B cell (primary cell): ENCODE measurements around the gene ABR. TPM values are rescaled to one million over a fixed set of nuclear protein-coding genes. Genes with fewer than 3 reads are reported as not detected.

Experiments used
- ATAC-seq: fragments of 200-7000 bp; cut with Tn5 transposase; one replicate; pipeline ENCODE4 v1.10.0; 2021; ENCODE audit warnings: low read depth, mild to moderate bottlenecking, moderate number of reproducible peaks, moderate library complexity
- CTCF ChIA-PET: fragments of 350-600 bp; sonication (Branson Sonifier 250); formaldehyde crosslinking; loops from one replicate; lab custom pipeline; 2021; ENCODE audit warnings: antibody characterized with exemption, inconsistent platforms; lab: Charles Lee
- POLR2A ChIA-PET: fragments of 350-600 bp; sonication (Branson Sonifier 250); formaldehyde crosslinking; loops from one replicate; lab custom pipeline; 2021; ENCODE audit warnings: antibody characterized with exemption; lab: Charles Lee
- DNase-seq: peaks from one replicate; pipeline ENCODE4 v3.0.0; 2013
- H2AFZ ChIP-seq: 2 replicates; pipeline ENCODE4 v1.6.1; 2012; ENCODE audit warnings: mild to moderate bottlenecking, low read depth, low read length; ENCODE audit not compliant: insufficient read depth, poor library complexity, severe bottlenecking
- H3K27ac ChIP-seq, 2 donors: 1 replicate in 1 of 2; 2 replicates in 1 of 2; pipeline ENCODE4 v1.5.1; 2012 to 2013; ENCODE audit warnings: low read length in 2 of 2, mild to moderate bottlenecking in 2 of 2, moderate library complexity in 1 of 2
- H3K27me3 ChIP-seq, 4 experiments: fragments of 200-600 bp in 1 of 4; sonication (generic) in 1 of 4; replicated peaks in 1 of 4; 1 replicate in 2 of 4; 2 replicates in 2 of 4; pipeline versions ENCODE4 v1.6.1 to v1.7.0; 2013 to 2016; ENCODE audit warnings: low read length in 3 of 4, mild to moderate bottlenecking in 2 of 4, mixed read lengths in 1 of 4, moderate library complexity in 1 of 4; ENCODE audit not compliant: insufficient read depth in 4 of 4, control insufficient read depth in 3 of 4; ENCODE audit errors: control extremely low read depth in 1 of 4
- H3K36me3 ChIP-seq, 2 experiments: replicated peaks in 1 of 2; 1 replicate in 1 of 2; 2 replicates in 1 of 2; pipeline versions ENCODE4 v1.6.1 to v1.7.1; 2013; ENCODE audit warnings: low read length in 1 of 2; ENCODE audit not compliant: insufficient read depth in 2 of 2, control insufficient read depth in 1 of 2; ENCODE audit errors: control extremely low read depth in 1 of 2, extremely low read depth in 1 of 2
- H3K4me1 ChIP-seq, 2 donors: fragments of 200-600 bp in 1 of 2; sonication (generic) in 1 of 2; 1 replicate in 1 of 2; 2 replicates in 1 of 2; pipeline versions ENCODE4 v1.5.1 to v1.6.1; 2013 to 2017; ENCODE audit warnings: low read length in 2 of 2; ENCODE audit not compliant: control insufficient read depth in 2 of 2, insufficient read depth in 2 of 2
- H3K4me2 ChIP-seq: replicated peaks from 2 replicates; pipeline ENCODE3; 2012; ENCODE audit warnings: mild to moderate bottlenecking, low read depth, low read length; ENCODE audit not compliant: poor library complexity, severe bottlenecking
- H3K4me3 ChIP-seq, 5 experiments: fragments of 200-600 bp in 1 of 5; sonication (generic) in 1 of 5; 1 replicate in 3 of 5; 2 replicates in 2 of 5; pipeline versions ENCODE4 v1.5.1 to v1.7.0; 2011 to 2016; ENCODE audit warnings: low read length in 4 of 5, mild to moderate bottlenecking in 4 of 5, low read depth in 2 of 5, control low read depth in 1 of 5, moderate library complexity in 1 of 5; ENCODE audit not compliant: insufficient read depth in 1 of 5; ENCODE audit errors: control extremely low read depth in 1 of 5, extremely low read depth in 1 of 5
- H3K79me2 ChIP-seq: fragments of 200-600 bp; sonication (generic); one replicate; pipeline ENCODE4 v1.6.0; 2016; ENCODE audit warnings: low read length; ENCODE audit not compliant: control insufficient read depth, insufficient read depth
- H3K9ac ChIP-seq: fragments of 200-600 bp; sonication (generic); 2 replicates; pipeline ENCODE4 v1.6.1; 2017; ENCODE audit warnings: mild to moderate bottlenecking, low read length, moderate library complexity
- H3K9me3 ChIP-seq, 3 donors: one replicate each; pipeline versions ENCODE4 v1.6.1 to v1.7.1; 2013; ENCODE audit warnings: low read length in 2 of 3; ENCODE audit not compliant: control insufficient read depth in 2 of 3, insufficient read depth in 1 of 3; ENCODE audit errors: control extremely low read depth in 1 of 3
- H4K20me1 ChIP-seq: 2 replicates; pipeline ENCODE4 v1.6.0; 2012; ENCODE audit warnings: mild to moderate bottlenecking, low read length; ENCODE audit not compliant: insufficient read depth, control insufficient read depth, poor library complexity, severe bottlenecking
- H3K27ac Mint-ChIP-seq: one replicate; pipeline ENCODE4 v1.8.0; 2021; ENCODE audit warnings: mixed read lengths
- H3K27me3 Mint-ChIP-seq: one replicate; pipeline ENCODE4 v1.8.0; 2021; ENCODE audit warnings: mixed read lengths
- H3K4me1 Mint-ChIP-seq: one replicate; pipeline ENCODE4 v1.8.0; 2021; ENCODE audit warnings: mixed read lengths
- H3K4me3 Mint-ChIP-seq: one replicate; pipeline ENCODE4 v1.8.0; 2021; ENCODE audit warnings: mixed read lengths
- H3K9me3 Mint-ChIP-seq: one replicate; pipeline ENCODE4 v1.8.0; 2022; ENCODE audit warnings: mixed read lengths; ENCODE audit not compliant: insufficient read depth
- CTCF ChIP-seq: fragments of 200-600 bp; IDR thresholded peaks from one replicate; pipeline ENCODE4 v1.8.0; 2022; ENCODE audit warnings: antibody characterized with exemption, mild to moderate bottlenecking
- EZH2 ChIP-seq: IDR thresholded peaks from 2 replicates; pipeline ENCODE4 v1.6.1; 2012; ENCODE audit warnings: borderline replicate concordance, low read depth, mild to moderate bottlenecking, moderate library complexity, low read length; ENCODE audit not compliant: insufficient read depth, poor library complexity, severe bottlenecking
- WGBS: methylation state at CpG from one replicate; pipeline ENCODE4 v1.1.5; 2013; ENCODE audit warnings: missing lambda C conversion rate; ENCODE audit not compliant: insufficient coverage; 5-methylcytosine and 5-hydroxymethylcytosine counted together
- intact Hi-C: fragments of 100-400 bp; cut with micrococcal nuclease; formaldehyde crosslinking; loops from one replicate; pipeline ENCODE4 v1.10.0; 2022
- polyA plus RNA-seq: library from polyadenylated mRNA; depleted of rRNA; stranded (reverse); fragments of >200 nt; gene quantifications from 2 replicates; pipeline ENCODE4 v1.2.3, GENCODE V29; 2012
- total RNA-seq, 2 donors: library from RNA; stranded (reverse); fragments of 120-200 nt in 1 of 2; gene quantifications; 1 replicate in 1 of 2; 2 replicates in 1 of 2; pipeline versions ENCODE4 v1.2.3 to v1.2.4, GENCODE V29; 2013 to 2022

ABR gene
- total and polyA plus RNA-seq, 2 donors (not counting 1 experiment from before 2014, with no cell fraction given): 79.8 to 262 TPM

DNA sequence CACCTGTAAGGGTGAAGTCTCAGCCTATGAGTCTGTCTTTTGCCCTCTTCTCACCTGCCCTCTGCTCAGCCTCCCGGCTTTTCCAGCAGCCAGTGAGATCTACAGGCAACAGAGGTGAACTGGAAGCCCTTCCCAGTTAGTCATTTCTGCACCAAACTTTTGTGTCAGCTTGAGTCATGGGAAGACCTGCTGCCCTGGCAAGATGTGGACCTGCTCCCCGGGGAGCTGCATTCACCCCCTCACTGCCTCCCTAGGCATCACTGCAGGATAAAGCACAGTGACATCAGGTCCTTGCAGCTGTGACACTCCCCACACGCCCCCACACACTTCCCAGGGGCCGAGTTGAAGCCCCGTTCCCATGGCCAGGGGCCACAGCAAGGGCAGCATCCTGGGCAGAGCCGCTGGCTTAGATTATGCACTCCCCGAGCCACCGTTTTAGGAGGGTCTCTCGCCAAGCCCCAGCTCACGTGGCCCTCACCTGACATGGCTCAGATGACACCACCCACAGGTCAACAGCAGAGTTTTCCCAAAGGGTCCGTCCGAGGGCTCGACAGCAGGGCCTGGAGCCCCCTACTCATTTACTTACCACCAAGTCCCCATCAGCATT lies 6.5 kb upstream of the ABR start:
- Histone ChIP-seq H3K9me3 (peaks cover 0 to 4% (median 0%) of the 10 kb centered on the region in 3 donors), H3K36me3 (no peaks in the 10 kb centered on the region), H3K9ac (no peak overlapping the region), H2AFZ (no peak overlapping the region), H3K79me2 (peaks cover 70% of the 10 kb centered on the region), H3K27me3 (peaks cover 0 to 6% (median 0%) of the 10 kb centered on the region in 4 experiments), H3K4me3 (no peak overlapping the region), H4K20me1 (peaks cover 93% of the 10 kb centered on the region), H3K27ac (no peak overlapping the region), H3K4me1 (peaks cover 50 to 57% of the 10 kb centered on the region in 2 donors), H3K4me2 (peak overlapping the region; percentile 19)
- CTCF ChIA-PET: interaction anchor here (1.4 to 11.2 kb wide), 9 partner anchors 8 to 146 kb away, joined by 3 to 138 read pairs (median 9); no protein-coding TSS in a partner anchor
- TF ChIP-seq CTCF (no peak), EZH2 (no peak)
- intact Hi-C loops: loop anchor here (2.0 to 5.0 kb wide), 2 partner anchors 64 to 1206 kb away; no protein-coding TSS in a partner anchor
- WGBS: 82% methylated on average over 13 of the region's 13 CpGs
- Mint-ChIP-seq H3K4me1 (peaks cover 61% of the 10 kb centered on the region), H3K27me3 (no peaks in the 10 kb centered on the region), H3K4me3 (no peak overlapping the region), H3K27ac (no peak overlapping the region), H3K9me3 (no peaks in the 10 kb centered on the region)
- POLR2A ChIA-PET: no interaction called here
- DNase-seq (no peak), ATAC-seq (no peak)
